ACHN (cell line): ENCODE measurements around the gene MS4A1.
A peak's percentile ranks its signal among the peaks of the same experiment; 100 is the strongest.
"Not testable (repeated sequence)": the region's sequence is repeated elsewhere in the genome, so short reads cannot be mapped to it uniquely, and the experiment has no call there.

Experiments
- DNase-seq: peaks from one replicate; pipeline ENCODE4 v3.0.0-alpha.2; 2015
- in situ Hi-C: cut with HindIII; loops from 2 replicates; pipeline ENCODE4 v1.10.0; 2017; ENCODE audit warnings: low sequenced_read_pairs, low pct_ligation_motif_present, low pct_unique_long_range_greater_than_20kb

MS4A1 gene

DNA sequence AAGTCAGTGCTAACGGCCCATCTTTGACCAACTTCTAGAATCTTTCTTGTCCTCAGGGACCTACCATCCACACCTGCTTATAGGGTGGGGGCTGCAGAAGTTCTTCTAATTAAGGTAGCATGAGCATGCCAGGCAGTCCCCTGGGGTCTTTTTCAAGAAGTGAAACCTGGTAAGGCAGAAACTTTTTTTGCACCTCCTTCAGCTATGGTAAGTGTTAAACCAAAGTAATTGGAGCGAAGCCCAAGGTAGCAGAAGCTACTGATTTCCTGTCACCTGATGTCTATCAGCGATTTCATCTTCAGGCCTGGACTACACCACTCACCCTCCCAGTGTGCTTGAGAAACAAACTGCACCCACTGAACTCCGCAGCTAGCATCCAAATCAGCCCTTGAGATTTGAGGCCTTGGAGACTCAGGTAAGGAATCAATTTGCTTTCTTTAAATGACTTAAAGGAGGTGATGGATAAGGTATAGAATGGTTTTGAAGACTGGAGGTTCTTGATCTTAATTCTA is at the start of gene MS4A1:
Gene MS4A1, plus strand, starts transcription at position 317 of the 512 bp plus-strand sequence. CDS start 6,528 bp downstream, outside the sequence.
- in situ Hi-C loops, result no loop called here
- no peak for DNase-seq

DNA sequence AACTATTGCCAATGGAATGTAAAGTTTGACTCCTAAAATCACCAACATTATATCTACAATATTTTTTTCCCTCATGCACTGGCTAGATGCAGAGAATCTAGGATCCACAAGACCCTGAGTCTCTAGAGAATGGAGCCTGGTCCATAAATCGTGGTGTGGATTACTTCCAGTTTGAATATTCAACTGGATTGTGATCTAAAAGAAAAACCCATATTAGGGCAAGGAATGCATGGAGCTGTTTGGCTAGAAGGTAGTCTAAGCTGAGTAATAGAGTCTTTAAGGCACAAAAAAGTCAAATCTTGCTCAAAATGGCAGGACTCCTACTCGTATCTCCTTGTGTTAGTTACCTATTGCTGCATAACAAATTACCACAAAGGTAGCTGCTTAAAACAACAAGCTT is 35.6 kb upstream of the MS4A1 start:
- in situ Hi-C loops, result no loop called here
- DNase-seq, result no peak

DNA sequence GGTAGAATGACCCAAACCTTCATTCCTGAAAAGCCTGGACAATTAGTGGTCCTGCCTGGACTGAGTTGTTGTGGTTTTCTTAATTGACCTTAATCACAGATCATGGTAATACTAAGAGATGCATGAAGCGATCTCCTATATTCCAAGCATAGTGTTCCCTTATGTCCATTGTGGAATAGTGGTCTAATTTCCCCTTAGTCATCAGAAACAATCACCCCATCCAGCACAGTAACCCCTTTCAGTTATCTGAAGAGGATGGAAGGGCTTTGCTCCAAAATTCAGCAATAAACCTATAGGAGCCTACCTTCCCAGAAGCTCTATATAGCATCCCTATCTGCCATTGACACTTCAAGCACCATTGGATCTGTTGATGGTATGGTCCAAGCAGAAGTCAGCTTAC is 33.0 kb upstream of the MS4A1 start:
- DNase-seq, result no peak
- in situ Hi-C loops, result no loop called here

DNA sequence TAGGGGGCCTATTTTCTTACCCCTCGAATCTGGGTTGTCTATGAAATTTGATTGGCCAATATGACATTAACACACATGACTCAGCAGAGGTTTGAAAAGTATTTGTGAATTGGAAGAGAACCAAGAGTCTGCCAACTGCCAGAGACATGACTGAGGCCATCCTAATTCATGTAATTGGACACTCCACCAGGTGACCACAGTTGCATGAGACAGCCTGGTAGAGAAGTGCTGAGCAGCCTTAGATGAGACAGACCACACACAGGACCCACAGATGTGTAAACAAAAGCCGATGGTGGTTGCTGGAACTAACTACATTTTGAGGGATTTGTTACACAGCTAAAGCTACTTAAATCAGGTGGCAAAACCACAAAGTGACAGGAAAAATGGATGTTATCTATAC is 27.1 kb upstream of the MS4A1 start:
- in situ Hi-C loops, result no loop called here
- no peak for DNase-seq

DNA sequence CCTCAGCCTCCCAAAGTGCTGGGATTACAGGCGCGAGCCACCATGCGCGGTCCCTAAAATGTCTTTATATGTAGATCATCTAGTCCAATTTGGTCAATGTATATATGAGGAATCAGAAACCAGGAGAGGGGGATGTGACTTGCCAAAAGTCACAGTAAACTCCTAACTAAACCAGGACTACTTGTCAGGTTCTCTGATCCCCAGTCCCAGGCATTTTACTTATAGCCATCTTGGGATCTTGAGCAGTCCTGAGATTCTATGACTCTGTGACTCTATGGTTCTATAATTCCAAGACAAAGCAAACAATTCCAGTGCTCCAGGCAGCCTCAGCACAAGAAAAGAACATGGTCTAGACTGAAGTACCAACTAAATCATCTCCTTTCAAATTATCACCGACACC is 26.4 kb upstream of the MS4A1 start, which contains the start of gene MS4A5:
Gene MS4A5, plus strand, starts transcription at position 301 of the 400 bp plus-strand sequence. CDS start 103 bp downstream, outside the sequence.
- DNase-seq, result no peak
- in situ Hi-C loops, result no loop called here

DNA sequence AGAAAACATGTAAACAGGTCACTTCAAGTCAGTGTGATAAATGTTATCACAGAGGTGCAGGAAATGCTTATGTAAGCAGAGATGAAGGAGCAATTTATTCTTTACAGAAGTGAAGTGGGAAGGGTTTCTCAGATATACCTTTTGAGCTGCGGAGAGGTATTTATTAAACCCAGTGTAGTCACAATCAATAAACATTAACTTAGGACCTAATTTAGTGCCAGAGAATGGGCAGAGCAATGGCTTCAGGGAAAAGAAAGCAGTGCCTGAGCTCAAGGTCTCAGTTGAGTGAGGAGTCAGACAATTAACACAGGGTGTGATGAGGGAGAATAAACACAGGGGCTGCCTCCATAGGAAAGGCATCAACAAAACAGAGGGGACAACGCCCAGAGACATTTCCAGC is 24.4 kb upstream of the MS4A1 start:
- no peak for DNase-seq
- in situ Hi-C loops, result no loop called here

DNA sequence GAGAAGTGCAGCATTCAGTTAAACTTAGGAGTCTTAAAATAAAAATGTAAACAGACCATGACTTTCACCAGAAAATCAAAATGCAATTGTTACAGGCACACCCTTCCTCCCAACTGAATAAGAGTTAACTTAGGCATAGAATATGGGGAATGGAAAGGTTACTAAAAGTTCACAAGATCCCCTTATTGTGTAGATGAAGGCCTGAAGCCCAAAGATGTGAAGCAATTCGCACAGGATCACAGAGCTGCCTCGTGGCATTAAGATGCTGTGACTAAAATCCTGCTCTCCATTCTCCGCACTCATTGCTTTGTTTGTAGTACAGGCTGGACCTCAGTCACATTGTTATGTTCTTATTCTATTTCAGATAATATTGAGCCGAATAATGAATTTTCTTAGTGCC is 22.2 kb upstream of the MS4A1 start:
- in situ Hi-C loops, result no loop called here
- DNase-seq, result no peak

DNA sequence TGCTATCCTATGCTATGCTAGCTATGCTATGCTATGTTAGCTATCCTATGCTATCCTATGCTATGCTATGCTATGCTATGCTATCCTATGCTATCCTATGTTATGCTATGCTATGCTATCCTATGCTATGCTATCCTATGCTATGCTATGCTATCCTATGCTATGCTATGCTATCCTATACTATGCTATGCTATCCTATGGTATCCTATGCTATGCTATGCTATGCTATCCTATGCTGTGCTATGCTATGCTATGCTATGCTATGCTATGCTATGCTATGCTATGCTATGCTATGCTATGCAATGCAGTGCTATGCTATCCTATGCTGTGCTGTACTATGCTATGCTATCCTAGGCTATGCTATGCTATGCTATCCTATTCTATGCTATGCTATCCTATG is 8.6 kb upstream of the MS4A1 start:
- no peak for DNase-seq
- in situ Hi-C loops, result no loop called here

DNA sequence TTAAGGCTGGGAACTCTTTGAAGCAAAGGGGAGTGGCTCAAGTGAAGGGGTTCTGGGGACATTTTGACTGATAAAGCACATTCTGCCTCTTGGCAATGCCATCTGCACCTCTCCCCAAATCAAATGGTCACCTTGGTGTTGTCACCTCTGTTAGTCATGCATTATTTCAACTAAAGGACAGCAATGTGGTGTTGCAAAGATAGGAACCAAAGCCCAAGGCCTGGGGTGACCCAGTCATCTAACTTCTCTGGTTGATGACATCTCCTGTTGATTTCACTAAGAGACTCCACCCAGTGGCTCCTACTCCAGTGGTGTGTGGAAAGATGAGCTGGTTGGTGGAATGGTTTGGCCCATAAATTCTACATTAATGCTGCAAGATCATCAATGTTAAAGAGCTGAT is 7.8 kb upstream of the MS4A1 start:
- no peak for DNase-seq
- in situ Hi-C loops, result no loop called here

DNA sequence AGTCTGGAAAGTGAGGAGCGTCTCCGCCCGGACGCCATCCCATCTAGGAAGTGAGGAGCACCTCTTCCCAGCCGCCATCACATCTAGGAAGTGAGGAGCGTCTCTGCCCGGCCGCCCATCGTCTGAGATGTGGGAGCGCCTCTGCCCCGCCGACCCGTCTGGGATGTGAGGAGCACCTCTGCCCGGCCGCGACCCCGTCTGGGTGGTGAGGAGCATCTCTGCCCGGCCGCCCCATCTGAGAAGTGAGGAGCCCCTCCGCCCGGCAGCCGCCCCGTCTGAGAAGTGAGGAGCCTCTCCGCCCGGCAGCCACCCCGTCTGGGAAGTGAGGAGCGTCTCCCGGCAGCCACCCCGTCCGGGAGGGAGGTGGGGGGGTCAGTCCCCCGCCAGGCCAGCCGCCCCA is 4.5 kb upstream of the MS4A1 start:
- in situ Hi-C loops, DNase-seq: not testable (repeated sequence)

DNA sequence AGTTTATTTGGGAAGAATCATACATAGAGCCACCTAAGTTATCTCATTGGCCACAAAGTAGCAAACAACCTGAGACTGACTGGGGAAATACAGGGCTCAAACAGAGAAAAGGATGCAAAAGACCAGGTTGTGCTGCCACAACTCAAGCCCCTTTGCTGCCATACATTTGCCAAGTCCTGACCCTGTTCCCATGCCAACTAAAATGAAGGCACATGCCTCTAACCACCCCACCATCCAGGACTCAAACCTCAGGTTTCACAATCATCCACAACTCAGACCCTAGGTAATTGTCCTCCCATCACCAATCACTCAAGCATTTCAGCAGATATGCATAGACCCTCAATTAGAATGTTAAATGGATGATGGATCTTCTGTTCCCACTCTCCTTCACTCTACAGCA is 1.4 kb upstream of the MS4A1 start:
- in situ Hi-C loops, result no loop called here

DNA sequence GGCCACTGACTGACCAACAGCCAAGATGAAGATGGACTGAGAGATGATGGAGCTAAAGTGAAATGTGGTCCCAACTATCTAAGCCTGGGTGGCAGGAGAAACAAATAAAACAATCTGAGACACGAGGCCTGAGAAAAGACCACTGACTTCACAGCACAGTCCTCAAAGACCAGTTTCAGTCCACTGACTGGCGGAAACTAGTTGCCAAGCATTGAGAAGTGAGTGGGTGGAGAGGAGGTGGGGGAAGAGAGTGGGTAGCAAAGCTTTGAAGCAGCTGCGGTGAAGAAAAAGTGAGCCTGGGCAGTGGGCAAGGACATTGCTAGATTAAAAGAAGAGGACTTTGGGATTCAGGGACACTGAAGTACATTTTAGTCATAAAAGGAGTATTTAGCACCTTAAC is 1.9 kb downstream of the MS4A1 start:
- DNase-seq, result no peak

More for the DNA sequence above, 1.4 kb upstream of the MS4A1 start:
- no peak for DNase-seq

DNA sequence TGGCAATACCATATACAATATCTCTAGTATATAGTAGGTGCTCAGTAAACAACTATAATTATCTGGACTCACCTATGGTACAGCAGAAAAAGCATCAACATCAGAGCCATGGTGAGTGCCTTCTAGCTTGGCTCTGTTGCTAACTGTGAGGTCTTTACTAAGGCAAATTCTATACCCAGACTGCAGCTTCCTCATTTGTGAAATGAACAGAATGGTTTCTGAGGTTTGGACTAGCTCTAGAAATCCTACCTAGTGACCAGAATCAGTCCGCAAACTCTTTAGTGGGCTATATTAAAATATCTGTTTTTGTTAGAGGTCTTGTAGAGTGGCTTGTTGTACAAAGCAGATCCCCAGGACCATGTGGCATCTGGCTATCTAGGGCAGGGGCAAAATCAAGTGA is 3.7 kb downstream of the MS4A1 start:
- no peak for DNase-seq
- in situ Hi-C loops, result no loop called here

More for the DNA sequence above, 1.9 kb downstream of the MS4A1 start:
- in situ Hi-C loops, result no loop called here

DNA sequence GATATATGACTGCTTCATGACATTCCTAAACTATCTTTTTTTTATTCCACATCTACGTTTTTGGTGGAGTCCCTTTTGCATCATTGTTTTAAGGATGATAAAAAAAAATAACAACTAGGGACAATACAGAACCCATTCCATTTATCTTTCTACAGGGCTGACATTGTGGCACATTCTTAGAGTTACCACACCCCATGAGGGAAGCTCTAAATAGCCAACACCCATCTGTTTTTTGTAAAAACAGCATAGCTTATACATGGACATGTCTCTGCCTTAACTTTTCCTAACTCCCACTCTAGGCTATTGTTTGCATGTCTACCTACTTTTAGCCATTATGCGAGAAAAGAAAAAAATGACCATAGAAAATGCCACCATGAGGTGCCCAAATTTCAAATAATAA is 13.2 kb downstream of the MS4A1 start:
- in situ Hi-C loops, result no loop called here
- DNase-seq, result no peak

DNA sequence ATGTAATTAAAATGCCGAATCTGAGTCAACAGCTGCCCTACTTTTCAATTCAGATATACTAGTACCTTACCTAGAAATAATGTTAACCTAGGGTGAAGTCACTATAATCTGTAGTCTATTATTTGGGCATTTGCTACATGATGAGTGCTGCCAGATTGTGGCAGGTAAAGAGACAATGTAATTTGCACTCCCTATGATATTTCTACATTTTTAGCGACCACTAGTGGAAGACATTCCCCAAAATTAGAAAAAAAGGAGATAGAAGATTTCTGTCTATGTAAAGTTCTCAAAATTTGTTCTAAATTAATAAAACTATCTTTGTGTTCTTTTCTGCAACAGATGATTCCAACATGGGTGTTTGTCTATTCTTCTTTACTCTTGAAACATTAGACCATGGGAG is 14.1 kb downstream of the MS4A1 start:
- no peak for DNase-seq
- in situ Hi-C loops, result no loop called here

DNA sequence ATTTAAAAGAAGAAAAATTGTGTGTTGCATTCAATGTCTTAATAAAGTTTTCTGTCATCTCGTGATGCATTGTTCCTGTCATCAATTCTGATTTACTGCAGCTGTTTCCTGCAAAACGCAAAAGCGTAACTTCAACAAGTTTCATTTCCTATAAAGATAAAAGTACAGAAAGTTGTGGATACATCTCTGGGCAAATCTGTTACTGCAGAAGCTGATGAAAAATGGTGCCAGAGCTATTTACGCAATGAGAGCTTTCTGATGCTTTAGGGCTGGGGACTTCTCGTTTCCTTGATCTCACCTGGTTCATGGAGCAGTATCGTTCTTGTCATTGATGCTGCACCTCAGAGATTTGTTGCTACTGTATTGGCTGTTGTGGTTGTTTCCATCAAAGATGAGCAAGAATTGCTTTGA is 21.4 kb downstream of the MS4A1 start:
- no peak for DNase-seq
- in situ Hi-C loops, result no loop called here

DNA sequence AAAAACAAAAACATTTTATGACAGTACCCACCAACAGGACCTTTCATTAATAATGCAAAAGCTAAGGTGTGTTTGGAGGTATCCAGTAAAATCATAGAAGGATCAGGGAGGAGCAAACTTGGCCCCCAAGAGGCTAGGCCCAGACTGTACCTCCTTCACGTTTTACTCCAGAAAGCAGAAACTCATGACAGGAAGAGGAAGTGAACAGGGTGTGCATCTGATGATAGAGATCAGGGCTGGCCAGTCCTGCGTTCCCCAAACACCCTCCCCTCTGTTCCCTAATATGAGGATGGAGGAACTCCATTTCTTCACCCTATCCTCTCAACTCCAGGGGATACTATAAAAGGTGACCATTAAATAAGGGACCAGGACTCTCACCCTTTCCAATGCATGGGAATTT is 26.7 kb downstream of the MS4A1 start:
- in situ Hi-C loops, result no loop called here
- DNase-seq, result no peak

DNA sequence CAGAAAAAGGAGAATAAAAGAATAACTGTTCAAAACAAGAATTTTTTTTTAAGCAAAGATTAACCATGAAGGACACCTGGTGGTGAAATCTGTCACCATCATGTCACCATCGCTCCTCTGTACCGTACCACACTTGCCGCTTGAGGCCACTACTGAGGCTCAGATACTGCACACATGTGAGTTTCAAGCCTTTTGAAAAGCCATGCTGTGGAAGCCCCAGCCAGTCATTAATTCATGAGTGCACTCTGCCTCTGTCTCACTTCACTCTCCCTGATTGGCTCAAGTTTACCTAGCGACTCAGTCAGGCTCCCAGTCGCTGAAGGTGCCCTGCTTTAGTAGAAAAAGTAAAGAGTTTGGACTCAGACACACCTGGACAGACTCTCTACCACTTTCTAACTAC is 30.3 kb downstream of the MS4A1 start:
- DNase-seq, result peak; percentile 8
- in situ Hi-C loops, result no loop called here

DNA sequence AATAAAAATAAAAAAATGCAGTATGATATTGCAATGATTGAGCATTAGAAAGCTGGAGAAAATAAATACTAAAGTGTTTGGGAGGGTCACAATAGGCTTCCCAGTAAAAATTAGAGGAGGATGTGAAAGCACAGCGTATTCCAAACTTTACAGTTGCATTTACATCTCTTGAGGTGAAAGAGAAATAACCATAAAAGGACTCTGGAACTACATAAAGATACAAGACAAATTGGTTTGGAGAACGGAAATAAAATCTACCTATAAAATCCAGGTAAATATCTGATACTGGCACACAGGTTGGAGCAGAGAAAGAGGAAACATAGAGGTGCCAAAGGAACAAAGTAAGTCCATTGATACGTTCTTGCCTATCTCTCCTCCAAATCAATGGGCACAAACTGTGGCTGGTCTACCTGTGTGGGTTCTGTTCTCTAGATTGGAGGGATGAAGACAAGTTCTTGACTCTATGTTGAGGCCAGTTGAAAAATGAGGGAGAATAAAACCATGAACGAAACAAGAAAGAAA is 36.9 kb downstream of the MS4A1 start, which contains the start of gene MS4A12:
Gene MS4A12, plus strand, starts transcription at position 291 of the 522 bp plus-strand sequence. CDS start 4,541 bp downstream, outside the sequence.
- no peak for DNase-seq
- in situ Hi-C loops, result no loop called here

DNA sequence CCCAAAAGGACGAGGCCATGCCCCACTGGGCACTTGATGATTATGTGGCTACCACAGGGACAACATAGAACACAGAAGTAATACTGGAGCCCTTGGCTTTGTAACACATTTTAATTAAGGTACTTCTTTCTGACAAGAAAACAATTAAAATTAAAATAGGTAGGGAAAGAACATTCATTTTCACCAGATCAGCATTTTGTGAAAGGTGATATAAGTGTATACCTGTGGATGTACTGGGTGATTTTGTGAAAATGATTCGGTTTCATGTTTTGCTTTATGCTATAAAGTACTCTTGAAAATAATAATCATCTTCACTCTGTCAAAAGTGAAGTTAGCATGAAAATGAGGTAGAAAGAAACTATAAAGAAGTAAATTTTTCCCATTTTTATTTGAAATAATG is 37.8 kb downstream of the MS4A1 start:
- no peak for DNase-seq
- in situ Hi-C loops, result no loop called here

DNA sequence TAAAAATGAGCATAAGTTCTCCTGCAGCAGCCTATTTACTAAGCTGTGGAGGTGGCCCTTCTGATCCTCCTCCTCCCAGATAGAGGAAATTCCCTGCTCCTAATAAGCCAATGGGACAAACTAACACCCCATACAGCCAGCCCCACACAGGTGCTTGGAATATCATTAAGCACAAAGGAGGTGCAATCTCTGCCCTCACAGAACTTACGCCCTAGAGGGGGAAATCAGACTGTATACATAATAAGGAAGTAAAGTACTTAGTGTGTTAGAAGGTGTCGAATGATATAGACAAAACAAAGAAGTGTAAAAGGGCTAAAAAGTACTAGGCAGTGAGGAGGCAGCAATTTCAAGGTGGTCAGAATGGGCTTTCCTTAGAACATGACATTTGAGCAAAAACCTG is 42.8 kb downstream of the MS4A1 start:
- DNase-seq, result no peak
- in situ Hi-C loops, result no loop called here
